Thyroid gland (tissue), 4 donors: Measurements from ENCODE around the gene HBA2.
"Not testable (repeated sequence)": the region's sequence is repeated elsewhere in the genome, so short reads cannot be mapped to it uniquely, and the experiment has no call there.

Source experiments
- POLR2A ChIP-seq, 2 donors: fragments of 450-650 bp; IDR thresholded peaks; one replicate each; pipeline ENCODE4 v1.6.1; 2017; ENCODE audit warnings: antibody characterized with exemption in 2 of 2, mild to moderate bottlenecking in 2 of 2, moderate library complexity in 1 of 2
- TF ChIP-seq, protein P1 (sequence below), 6 experiments: fragments of 200-600 bp in 3 of 6; fragments of 450-650 bp in 3 of 6; sonication (generic) in 3 of 6; IDR thresholded peaks; one replicate each; pipeline ENCODE4 v1.5.1; 2016 to 2019; ENCODE audit warnings: antibody characterized with exemption in 6 of 6, mild to moderate bottlenecking in 2 of 6, inconsistent platforms in 1 of 6, moderate library complexity in 1 of 6

DNA sequence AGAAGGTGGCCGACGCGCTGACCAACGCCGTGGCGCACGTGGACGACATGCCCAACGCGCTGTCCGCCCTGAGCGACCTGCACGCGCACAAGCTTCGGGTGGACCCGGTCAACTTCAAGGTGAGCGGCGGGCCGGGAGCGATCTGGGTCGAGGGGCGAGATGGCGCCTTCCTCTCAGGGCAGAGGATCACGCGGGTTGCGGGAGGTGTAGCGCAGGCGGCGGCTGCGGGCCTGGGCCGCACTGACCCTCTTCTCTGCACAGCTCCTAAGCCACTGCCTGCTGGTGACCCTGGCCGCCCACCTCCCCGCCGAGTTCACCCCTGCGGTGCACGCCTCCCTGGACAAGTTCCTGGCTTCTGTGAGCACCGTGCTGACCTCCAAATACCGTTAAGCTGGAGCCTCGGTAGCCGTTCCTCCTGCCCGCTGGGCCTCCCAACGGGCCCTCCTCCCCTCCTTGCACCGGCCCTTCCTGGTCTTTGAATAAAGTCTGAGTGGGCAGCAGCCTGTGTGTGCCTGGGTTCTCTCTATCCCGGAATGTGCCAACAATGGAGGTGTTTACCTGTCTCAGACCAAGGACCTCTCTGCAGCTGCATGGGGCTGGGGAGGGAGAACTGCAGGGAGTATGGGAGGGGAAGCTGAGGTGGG, 657 bp downstream of the HBA2 start:
- TF ChIP-seq, protein P1, sequence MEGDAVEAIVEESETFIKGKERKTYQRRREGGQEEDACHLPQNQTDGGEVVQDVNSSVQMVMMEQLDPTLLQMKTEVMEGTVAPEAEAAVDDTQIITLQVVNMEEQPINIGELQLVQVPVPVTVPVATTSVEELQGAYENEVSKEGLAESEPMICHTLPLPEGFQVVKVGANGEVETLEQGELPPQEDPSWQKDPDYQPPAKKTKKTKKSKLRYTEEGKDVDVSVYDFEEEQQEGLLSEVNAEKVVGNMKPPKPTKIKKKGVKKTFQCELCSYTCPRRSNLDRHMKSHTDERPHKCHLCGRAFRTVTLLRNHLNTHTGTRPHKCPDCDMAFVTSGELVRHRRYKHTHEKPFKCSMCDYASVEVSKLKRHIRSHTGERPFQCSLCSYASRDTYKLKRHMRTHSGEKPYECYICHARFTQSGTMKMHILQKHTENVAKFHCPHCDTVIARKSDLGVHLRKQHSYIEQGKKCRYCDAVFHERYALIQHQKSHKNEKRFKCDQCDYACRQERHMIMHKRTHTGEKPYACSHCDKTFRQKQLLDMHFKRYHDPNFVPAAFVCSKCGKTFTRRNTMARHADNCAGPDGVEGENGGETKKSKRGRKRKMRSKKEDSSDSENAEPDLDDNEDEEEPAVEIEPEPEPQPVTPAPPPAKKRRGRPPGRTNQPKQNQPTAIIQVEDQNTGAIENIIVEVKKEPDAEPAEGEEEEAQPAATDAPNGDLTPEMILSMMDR (IDR thresholded peaks at IDR 0.05), result not testable (repeated sequence)
- TF ChIP-seq POLR2A (IDR thresholded peaks at IDR 0.05), result not testable (repeated sequence)
